GM19351 (cell line): ENCODE measurements around the gene SGCG.
A peak's percentile ranks its signal among the peaks of the same experiment; 100 is the strongest.
"Not testable (repeated sequence)": the region's sequence is repeated elsewhere in the genome, so short reads cannot be mapped to it uniquely, and the experiment has no call there.

Experiments
- ATAC-seq: cut with Tn5 transposase; IDR thresholded peaks from one replicate; pipeline ENCODE4 v1.9.1; 2021; ENCODE audit warnings: mild to moderate bottlenecking, moderate library complexity; ENCODE audit not compliant: unreplicated experiment

Gene SGCG

GRCh38 chr13:23205807-23206206 lies 25.0 kb downstream of the SGCG start:
- ATAC-seq: no peak

DNA sequence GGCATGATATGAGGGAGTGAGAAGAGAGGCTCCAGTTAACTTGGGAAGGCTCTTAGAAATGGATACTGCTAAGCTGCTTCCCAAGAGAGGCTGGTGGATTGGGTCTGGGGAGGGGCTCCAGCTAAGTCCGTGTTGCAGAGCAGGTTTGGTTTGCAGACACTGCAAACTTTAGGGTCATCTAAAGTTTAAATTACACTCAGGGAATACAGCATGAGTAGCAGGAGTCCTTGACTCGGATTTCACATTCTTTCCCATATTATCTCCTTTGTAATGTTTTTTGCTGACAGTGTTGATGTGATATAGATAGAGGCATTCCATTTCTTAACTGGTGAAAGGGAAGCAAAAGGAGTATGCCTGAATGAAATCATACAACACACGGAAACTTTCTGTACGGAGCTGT lies 31.9 kb downstream of the SGCG start:
- ATAC-seq: no peak

DNA sequence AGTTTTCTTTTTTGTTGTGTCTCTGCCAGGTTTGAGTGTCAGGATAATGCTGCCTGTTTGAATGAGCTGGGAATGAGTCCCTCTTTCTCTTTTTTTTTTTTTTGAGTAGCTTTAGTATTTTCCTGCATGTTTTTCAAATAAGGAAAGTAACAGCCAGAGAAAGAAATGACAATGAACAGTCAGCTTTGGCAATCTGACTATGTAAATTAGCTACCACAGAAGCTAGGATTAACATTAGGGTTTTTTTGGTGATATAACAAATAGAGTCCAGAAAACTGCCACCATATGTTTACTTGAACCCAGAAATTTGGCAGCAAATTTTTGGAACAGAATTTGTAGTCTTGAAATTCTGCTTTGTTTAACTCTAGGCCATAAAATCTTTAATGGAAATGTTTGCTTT lies 50.5 kb downstream of the SGCG start:
- ATAC-seq: no peak

- ATAC-seq: no peak
Observed at GRCh38 chr13:23235994-23236393, 55.2 kb downstream of the SGCG start.

GRCh38 chr13:23243066-23243465 lies 62.3 kb downstream of the SGCG start:
- ATAC-seq: no peak

GRCh38 chr13:23248410-23248809 lies 67.6 kb downstream of the SGCG start:
- ATAC-seq: not testable (repeated sequence)

GRCh38 chr13:23254506-23254905 lies 73.7 kb downstream of the SGCG start:
- ATAC-seq: no peak

GRCh38 chr13:23267571-23267970 lies 86.8 kb downstream of the SGCG start:
- no peak for ATAC-seq

DNA sequence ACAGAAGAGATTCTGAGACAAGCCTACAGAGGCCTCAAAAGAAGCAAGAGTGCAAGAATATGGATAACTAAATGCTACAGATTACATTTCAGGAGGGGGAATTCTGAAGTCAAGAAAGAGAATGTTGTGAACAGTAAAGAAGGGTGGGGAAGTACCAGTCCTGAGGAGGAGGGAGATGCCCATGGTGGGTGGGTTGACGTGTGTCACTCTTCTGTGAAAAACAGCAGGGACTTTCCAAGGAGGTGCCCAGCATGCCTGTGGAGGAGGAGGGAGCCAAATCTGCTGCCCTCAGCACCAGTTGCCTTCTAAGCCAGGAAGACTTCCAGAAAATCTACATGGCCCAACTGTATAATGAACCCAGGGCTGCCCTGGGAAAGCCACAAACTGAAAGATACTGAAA lies 87.7 kb downstream of the SGCG start:
- ATAC-seq: peak; percentile 65

DNA sequence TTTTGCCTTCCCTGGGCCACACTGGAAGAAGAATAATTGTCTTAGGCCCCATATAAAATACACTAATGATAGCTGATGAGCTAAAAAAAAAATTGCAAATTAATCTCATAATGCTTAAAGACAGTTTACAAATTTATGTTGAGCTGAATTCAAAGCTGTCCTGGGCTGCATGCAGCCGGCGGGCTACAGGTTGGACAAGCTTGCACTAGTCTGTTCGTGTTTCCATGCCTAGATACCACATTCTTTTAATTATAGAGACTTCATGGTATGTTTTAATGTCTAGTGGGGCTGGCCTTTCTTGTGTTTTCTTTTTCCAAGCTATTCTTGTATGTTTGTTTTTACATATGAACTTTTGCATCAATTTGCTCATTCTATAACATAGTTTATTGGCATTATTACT lies 90.6 kb downstream of the SGCG start:
- no peak for ATAC-seq

DNA sequence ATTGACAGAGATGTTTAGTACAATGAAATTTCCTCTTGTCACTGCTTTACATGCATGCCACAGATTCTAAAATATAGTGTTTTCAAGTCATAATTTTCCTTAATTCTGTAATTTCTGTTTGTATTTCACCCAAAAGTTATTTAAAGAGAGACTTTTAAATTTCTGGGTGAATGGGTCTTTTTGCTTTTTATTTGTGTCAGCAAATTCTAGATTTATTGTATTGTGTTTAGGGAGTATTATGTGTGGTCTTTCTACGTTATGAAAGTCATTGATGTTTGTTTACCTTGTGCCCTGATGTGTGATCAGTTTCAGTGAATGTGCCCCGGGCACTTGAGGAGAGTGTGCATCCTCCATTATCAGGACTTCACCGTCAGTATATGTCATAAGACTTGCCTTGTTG lies 92.7 kb downstream of the SGCG start:
- no peak for ATAC-seq

DNA sequence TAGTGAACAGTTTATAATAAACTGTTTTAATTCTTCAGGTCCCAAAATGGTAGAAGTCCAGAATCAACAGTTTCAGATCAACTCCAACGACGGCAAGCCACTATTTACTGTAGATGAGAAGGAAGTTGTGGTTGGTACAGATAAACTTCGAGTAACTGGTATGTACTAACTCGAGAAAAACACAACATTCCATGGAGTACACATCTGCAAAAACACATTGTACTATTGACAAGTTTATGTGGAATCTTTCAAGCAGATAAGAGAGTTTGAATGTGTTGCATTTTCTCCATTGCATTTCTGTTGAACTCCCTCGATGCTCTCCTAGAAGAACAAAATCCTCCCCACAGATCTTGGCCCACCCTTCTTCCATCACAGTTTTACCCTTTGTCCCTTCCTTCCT lies 98.5 kb downstream of the SGCG start:
- no peak for ATAC-seq

GRCh38 chr13:23288564-23288963 lies 107.8 kb downstream of the SGCG start:
- no peak for ATAC-seq

GRCh38 chr13:23288995-23289394 lies 108.2 kb downstream of the SGCG start:
- ATAC-seq: no peak

DNA sequence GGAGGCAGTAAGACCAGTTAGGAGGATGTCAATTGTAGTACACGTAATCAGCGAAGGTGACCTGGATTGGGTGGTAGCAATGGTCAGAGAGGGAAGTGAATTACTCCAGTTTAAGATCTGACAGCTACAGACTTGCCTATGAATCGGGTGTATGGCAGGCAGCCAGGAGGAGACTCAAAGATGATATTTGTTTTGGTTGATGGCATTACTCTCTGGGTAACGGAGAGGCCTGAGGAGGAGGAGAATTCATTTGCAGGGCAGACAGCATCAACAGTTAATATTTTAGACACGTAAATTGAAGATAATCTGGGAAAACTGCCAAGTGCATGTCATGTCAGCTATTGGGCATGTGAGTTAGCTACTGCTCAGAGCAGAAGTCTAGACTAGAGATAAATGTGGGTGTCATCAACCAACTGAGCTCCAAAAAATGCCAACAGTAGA lies 109.2 kb downstream of the SGCG start:
- no peak for ATAC-seq

DNA sequence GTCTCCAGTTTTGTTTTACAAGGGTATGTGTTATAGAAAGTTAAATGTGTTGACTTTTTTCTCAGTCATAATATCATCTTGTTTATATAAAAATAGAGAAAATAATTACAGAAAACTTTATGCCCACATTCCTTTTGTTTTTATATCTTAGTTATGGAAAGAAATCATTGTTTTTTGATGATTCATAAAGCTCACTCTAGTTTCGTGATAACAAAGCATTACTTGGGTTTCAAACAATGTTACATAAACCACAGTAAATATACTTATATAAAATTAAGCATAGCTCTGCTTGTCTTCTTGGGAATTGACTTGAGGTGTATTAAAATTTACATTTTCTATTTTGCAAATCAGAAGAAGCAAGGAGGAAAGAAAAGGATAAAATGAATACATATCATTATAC lies 111.8 kb downstream of the SGCG start:
- no peak for ATAC-seq

DNA sequence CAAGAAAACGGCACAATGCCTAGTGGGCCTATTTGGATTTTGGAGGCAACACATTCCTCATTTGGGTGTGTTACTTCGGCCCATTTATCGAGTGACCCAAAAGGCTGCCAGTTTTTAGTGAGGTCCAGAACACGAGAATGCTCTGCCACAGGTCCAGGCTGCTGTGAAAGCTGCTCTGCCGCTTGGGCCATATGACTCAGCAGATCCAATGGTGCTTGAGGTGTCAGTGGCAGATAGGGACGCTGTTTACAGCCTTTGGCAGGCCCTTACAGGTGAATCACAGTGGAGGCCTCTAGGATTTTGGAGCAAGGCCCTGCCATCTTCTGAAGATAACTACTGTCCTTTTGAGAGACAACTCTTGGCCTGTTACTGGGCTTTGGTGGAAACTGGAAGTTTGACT lies 134.1 kb downstream of the SGCG start:
- ATAC-seq: not testable (repeated sequence)

DNA sequence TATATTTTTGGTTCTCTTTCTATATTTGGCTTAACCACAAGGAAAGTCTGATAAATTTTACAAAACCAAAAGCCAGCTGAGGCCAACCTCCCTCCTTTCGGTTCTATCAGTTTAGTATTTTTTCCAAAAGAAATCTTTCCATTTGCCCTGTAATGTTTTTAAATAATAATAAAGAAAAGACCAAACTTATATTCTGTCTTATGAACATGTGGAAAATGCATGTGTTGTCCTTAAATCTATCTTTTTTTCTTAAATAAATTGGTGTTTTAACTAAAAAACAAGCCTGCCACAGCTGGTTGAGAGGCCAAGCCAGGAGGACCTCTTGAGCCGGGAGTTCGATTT lies 139.1 kb downstream of the SGCG start:
- ATAC-seq: no peak

- ATAC-seq: no peak
Observed at GRCh38 chr13:23320926-23321534, 140.3 kb downstream of the SGCG start.

- ATAC-seq: peak; percentile 78
Observed at GRCh38 chr13:23321535-23322241, 140.9 kb downstream of the SGCG start.

DNA sequence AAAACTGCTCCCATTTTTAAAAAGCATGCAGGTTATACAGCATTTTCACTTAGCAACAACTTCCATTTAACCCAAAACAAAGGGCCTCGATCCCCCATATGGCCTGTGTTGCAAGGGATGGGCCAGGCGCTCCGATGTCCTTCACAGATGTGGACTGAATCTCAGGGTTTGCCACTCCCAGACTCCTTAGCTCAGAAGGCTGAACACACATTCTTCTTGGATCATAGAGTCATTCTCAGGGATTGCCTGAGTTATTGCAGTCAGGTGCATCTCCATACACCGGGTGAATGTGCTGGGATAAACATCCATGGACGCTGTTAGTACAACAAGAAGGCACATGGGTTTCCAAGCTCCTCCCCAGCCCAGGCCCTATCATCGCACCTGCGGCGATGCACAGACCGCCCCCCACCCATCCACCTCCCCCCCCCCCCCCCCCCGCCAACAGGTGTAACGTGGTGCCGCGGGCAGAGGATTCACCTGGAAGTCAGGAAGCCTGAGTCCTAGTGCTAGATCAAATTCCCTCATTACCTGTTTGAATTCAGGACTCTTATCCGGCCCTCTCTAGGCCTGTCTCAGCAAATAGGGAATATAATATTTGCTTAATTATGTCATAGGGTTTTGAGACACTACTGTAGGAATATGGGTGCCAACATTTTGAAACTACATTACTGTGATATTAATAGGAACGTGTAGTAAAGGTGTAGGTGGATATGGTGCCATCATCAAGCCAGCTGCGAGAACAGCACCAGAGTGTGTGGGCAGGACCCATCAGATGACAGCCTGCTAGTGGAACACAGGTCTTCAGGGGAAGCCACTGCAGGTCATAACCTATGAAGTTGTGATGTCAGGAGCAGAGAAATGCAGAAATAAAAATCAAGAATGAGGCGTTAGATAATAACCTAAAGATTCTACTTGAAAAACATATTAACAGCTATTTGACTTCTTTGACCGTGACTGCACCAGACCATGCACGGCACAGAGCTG lies 141.9 kb downstream of the SGCG start:
- ATAC-seq: no peak
